ENCODE results near the gene NISCH. TPM values are rescaled to one million over a fixed set of nuclear protein-coding genes. Genes with fewer than 3 reads are reported as not detected.

NISCH gene
- total and polyA plus RNA-seq, 2 experiments from 2014 or later: 18.4 to 76.4 TPM

- DNase-seq (ENCODE audit: low spot score) (no peak), ATAC-seq (no peak)
- TF ChIP-seq STAT1 (IDR thresholded peaks at IDR 0.05; ENCODE audit: unreplicated experiment) (no peak), POLR2AphosphoS5 (IDR thresholded peaks at IDR 0.05; ENCODE audit: low read depth) (no peak), EZH2 (IDR thresholded peaks at IDR 0.05; ENCODE audit: low read depth, unreplicated experiment) (no peak), ZNF331 (CRISPR knock-in tag; IDR thresholded peaks at IDR 0.05; ENCODE audit: low read depth) (no peak), CTCF (conservative IDR thresholded peaks at IDR 0.05; ENCODE audit: low read depth in 2 of 2) (no peak), NANOG (IDR thresholded peaks at IDR 0.05; ENCODE audit: borderline replicate concordance) (no peak), ETS1 (IDR thresholded peaks at IDR 0.05) (no peak), REST (IDR thresholded peaks at IDR 0.05; ENCODE audit: unreplicated experiment) (no peak), ZNF462 (CRISPR knock-in tag; IDR thresholded peaks at IDR 0.05) (no peak), JUNB (IDR thresholded peaks at IDR 0.05; ENCODE audit: unreplicated experiment) (no peak), CREB1 (CRISPR knock-in tag; IDR thresholded peaks at IDR 0.05; ENCODE audit: low read depth) (no peak), ZNF114 (CRISPR knock-in tag; IDR thresholded peaks at IDR 0.05) (no peak), EZH2phosphoT487 (IDR thresholded peaks at IDR 0.05; ENCODE audit: unreplicated experiment) (no peak)
- H3K27me3 Mint-ChIP-seq (ENCODE audit: insufficient read depth, low read depth, poor library complexity): peaks cover 2% of the 10 kb centered on the region
- H3K4me3 ChIP-seq: no peak overlapping the region
- no peak overlapping the region for H3K27ac ChIP-seq (ENCODE audit: low read depth)
- peaks cover 33% of the 10 kb centered on the region for H3K36me3 ChIP-seq (ENCODE audit: insufficient read depth)
- no peaks in the 10 kb centered on the region for H3K4me1 ChIP-seq (ENCODE audit: insufficient read depth)
- no peak overlapping the region for H3K4me3 Mint-ChIP-seq
- H3K4me2 ChIP-seq: no peak overlapping the region
- H3K27ac Mint-ChIP-seq: no peak overlapping the region
- H3K36me3 Mint-ChIP-seq (ENCODE audit: low read depth): peaks cover 91% of the 10 kb centered on the region
- no peaks in the 10 kb centered on the region for H3K79me2 ChIP-seq (replicated peaks; ENCODE audit: insufficient read depth)
- no peaks in the 10 kb centered on the region; the same call in 2 of the 3 replicates for H3K9me3 Mint-ChIP-seq
- H3K4me1 Mint-ChIP-seq: no peaks in the 10 kb centered on the region; the same call in 2 of the 3 replicates
- H2AFZ ChIP-seq: no peak overlapping the region
- H3K27me3 ChIP-seq (ENCODE audit: insufficient read depth): no peaks in the 10 kb centered on the region
- peaks cover 7% of the 10 kb centered on the region; the same call in 1 of the 2 replicates for H4K20me1 ChIP-seq (replicated peaks; ENCODE audit: insufficient read depth)
- 0 out of 2 replicates have a peak, but pooled peaks cover 6% of the 10 kb centered on the region for H3F3A ChIP-seq (replicated peaks; ENCODE audit: low read depth)
- no peaks in the 10 kb centered on the region for H3K9me2 ChIP-seq (ENCODE audit: insufficient read depth)
Measured at GRCh38 chr3:52477076-52477795, 21.8 kb downstream of the NISCH start.

All from GM23338 (cell line).